Lung (tissue), 12 donors: ENCODE data around the gene ANKRD37. TPM values are rescaled to one million over a fixed set of nuclear protein-coding genes. Genes with fewer than 3 reads are reported as not detected.

Experiments used
- ATAC-seq: fragments of 200-7000 bp; cut with Tn5 transposase; one replicate; pipeline ENCODE4 v1.9.1; 2020; ENCODE audit warnings: moderate number of reproducible peaks; ENCODE audit not compliant: insufficient read depth, low FRiP score
- DNase-seq, 3 donors: peaks; one replicate each; pipeline ENCODE4 v3.0.0-alpha.2; 2013 to 2017
- H3K27ac ChIP-seq, 2 donors: one replicate each; pipeline ENCODE4 v1.5.1; 2013; ENCODE audit warnings: mild to moderate bottlenecking in 2 of 2, moderate library complexity in 2 of 2, control low read depth in 1 of 2, inconsistent platforms in 1 of 2, low read depth in 1 of 2, low read length in 1 of 2
- H3K27me3 ChIP-seq, 3 donors: one replicate each; pipeline ENCODE4 v1.5.1; 2013; ENCODE audit warnings: low read length in 2 of 3; ENCODE audit not compliant: control insufficient read depth in 3 of 3, insufficient read depth in 3 of 3
- H3K36me3 ChIP-seq, 4 donors: one replicate each; pipeline ENCODE4 v1.5.1; 2013; ENCODE audit warnings: low read length in 4 of 4, mild to moderate bottlenecking in 1 of 4, moderate library complexity in 1 of 4; ENCODE audit not compliant: control insufficient read depth in 4 of 4, insufficient read depth in 4 of 4
- H3K4me1 ChIP-seq, 5 donors: one replicate each; pipeline ENCODE4 v1.5.1; 2013; ENCODE audit warnings: low read length in 5 of 5, mild to moderate bottlenecking in 2 of 5, moderate library complexity in 1 of 5; ENCODE audit not compliant: control insufficient read depth in 5 of 5, insufficient read depth in 5 of 5
- H3K4me3 ChIP-seq: one replicate; pipeline ENCODE4 v1.5.1; 2013; ENCODE audit warnings: mild to moderate bottlenecking, control low read depth, moderate library complexity
- H3K9ac ChIP-seq, 2 donors: one replicate each; pipeline ENCODE4 v1.5.1; 2013; ENCODE audit warnings: low read length in 2 of 2, control low read depth in 1 of 2; ENCODE audit not compliant: insufficient read depth in 1 of 2
- H3K9me3 ChIP-seq, 4 donors: one replicate each; pipeline ENCODE4 v1.5.1; 2013; ENCODE audit warnings: low read length in 3 of 4, mild to moderate bottlenecking in 1 of 4, moderate library complexity in 1 of 4; ENCODE audit not compliant: control insufficient read depth in 4 of 4, insufficient read depth in 3 of 4
- CTCF ChIP-seq: IDR thresholded peaks from 2 replicates; pipeline ENCODE4 v1.5.1; 2012; ENCODE audit warnings: mild to moderate bottlenecking; ENCODE audit errors: control extremely low read depth, extremely low read depth
- WGBS, 2 donors: extraction: QIAGEN DNeasy Blood & Tissue Kit; methylation state at CpG; one replicate each; pipeline ENCODE4 v1.1.7; 2013; 5-methylcytosine and 5-hydroxymethylcytosine counted together
- polyA plus RNA-seq, 2 donors: library from polyadenylated mRNA; stranded (reverse); fragments of 200-250 nt; gene quantifications; one replicate each; pipeline ENCODE4 v1.2.1, GENCODE V29; 2013
- total RNA-seq, 2 donors: library from RNA; depleted of rRNA in 1 of 2; stranded (reverse); fragments of >200 nt in 1 of 2; gene quantifications; one replicate each; pipeline ENCODE4 v1.2.1, GENCODE V29; 2014 to 2021
- donor health status: control.
- donor health status: control.
- donor health status: Bipolar disorder and iron deficiency.
- donor health status: healthy.
- donor health status: DM: yes; HTN: yes; CAD: no.

The ANKRD37 gene
- total and polyA plus RNA-seq, 4 donors, result 9.7 to 48.0 (median 14.4) TPM

GRCh38 chr4:185357733-185358440 is 38.8 kb upstream of the ANKRD37 start:
- DNase-seq (no peak), ATAC-seq (no peak)
- peaks cover 2 to 20% (median 10%) of the 10 kb centered on the region in 4 donors for H3K36me3 ChIP-seq
- no peak overlapping the region for H3K4me3 ChIP-seq
- H3K9ac ChIP-seq, result no peak overlapping the region
- WGBS, 2 donors, result 83 to 91% methylated on average over 7 of the region's 7 CpGs
- H3K27me3 ChIP-seq, result no peaks in the 10 kb centered on the region
- H3K4me1 ChIP-seq, result no peaks in the 10 kb centered on the region
- TF ChIP-seq CTCF, result no peak
- H3K9me3 ChIP-seq, result no peaks in the 10 kb centered on the region
- H3K27ac ChIP-seq, result no peak overlapping the region

GRCh38 chr4:185358514-185358913 is 38.1 kb upstream of the ANKRD37 start:
- H3K27me3 ChIP-seq, result no peaks in the 10 kb centered on the region
- H3K4me1 ChIP-seq, result no peaks in the 10 kb centered on the region
- peaks cover 3 to 17% (median 10%) of the 10 kb centered on the region in 4 donors for H3K36me3 ChIP-seq
- ATAC-seq (no peak), DNase-seq (no peak)
- no peak overlapping the region for H3K27ac ChIP-seq
- H3K9me3 ChIP-seq, result no peaks in the 10 kb centered on the region
- no peak overlapping the region for H3K9ac ChIP-seq
- no peak overlapping the region for H3K4me3 ChIP-seq
- no peak for TF ChIP-seq CTCF
- 74 to 75% methylated on average over 4 of the region's 4 CpGs for WGBS, 2 donors

DNA sequence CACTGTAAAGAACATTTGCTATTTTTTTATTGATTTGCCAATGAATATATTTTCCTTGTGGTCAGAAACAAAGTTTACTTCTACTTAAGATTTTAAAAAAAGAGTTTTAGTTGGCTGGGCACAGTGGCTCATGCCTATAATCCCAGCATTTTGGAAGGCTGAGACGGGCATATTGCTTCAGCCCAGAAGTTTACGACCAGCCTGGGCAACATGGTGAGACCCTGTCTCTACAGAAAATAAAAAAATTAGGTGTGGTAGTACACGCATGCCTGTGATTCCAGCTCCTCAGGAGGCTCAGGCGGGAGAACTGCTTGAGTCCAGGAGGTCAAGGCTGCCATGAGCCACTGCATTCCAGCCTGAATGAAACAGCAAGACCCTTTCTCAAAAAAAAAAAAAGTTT is 37.7 kb upstream of the ANKRD37 start:
- WGBS, 2 donors, result 93 to 94% methylated on average over 4 of the region's 4 CpGs
- ATAC-seq, result no peak
- H3K9ac ChIP-seq, result no peak overlapping the region

More for the DNA sequence above, 37.7 kb upstream of the ANKRD37 start:
- TF ChIP-seq CTCF, result no peak
- Histone ChIP-seq H3K4me3 (no peak overlapping the region), H3K36me3 (peaks cover 3 to 17% (median 9%) of the 10 kb centered on the region in 4 donors), H3K27me3 (no peaks in the 10 kb centered on the region), H3K4me1 (no peaks in the 10 kb centered on the region), H3K9me3 (no peaks in the 10 kb centered on the region), H3K27ac (no peak overlapping the region)
- no peak for DNase-seq
